Smooth muscle cell (in vitro differentiated cells): ENCODE measurements around the gene RMDN2. TPM values are rescaled to one million over a fixed set of nuclear protein-coding genes. Genes with fewer than 3 reads are reported as not detected.

Source experiments
- DNase-seq: peaks from one replicate; lab custom pipeline; 2025; ENCODE audit not compliant: unreplicated experiment; lab: John Stamatoyannopoulos, UW
- H2AFZ ChIP-seq: fragments of 200-600 bp; sonication (generic); 2 replicates; pipeline ENCODE4 v1.6.0; 2016; ENCODE audit warnings: antibody characterized with exemption, low read depth, mild to moderate bottlenecking
- H3F3A ChIP-seq: fragments of 200-600 bp; sonication (generic); 2 replicates; pipeline ENCODE4 v1.6.0; 2017; ENCODE audit warnings: antibody characterized with exemption, low read depth
- H3K27ac ChIP-seq: fragments of 200-600 bp; sonication (generic); 2 replicates; pipeline ENCODE4 v1.5.1; 2016; ENCODE audit warnings: low read depth, mild to moderate bottlenecking
- H3K27me3 ChIP-seq: fragments of 200-600 bp; sonication (generic); 2 replicates; pipeline ENCODE4 v1.6.1; 2016; ENCODE audit warnings: low read depth, mild to moderate bottlenecking
- H3K36me3 ChIP-seq: fragments of 200-600 bp; sonication (generic); 2 replicates; pipeline ENCODE4 v1.5.1; 2016; ENCODE audit warnings: low read depth
- H3K4me1 ChIP-seq: fragments of 200-600 bp; sonication (generic); 2 replicates; pipeline ENCODE4 v1.5.1; 2016; ENCODE audit warnings: low read depth
- H3K4me2 ChIP-seq: fragments of 200-600 bp; sonication (generic); 2 replicates; pipeline ENCODE4 v1.6.0; 2016; ENCODE audit warnings: mild to moderate bottlenecking
- H3K4me3 ChIP-seq: fragments of 200-600 bp; sonication (generic); 2 replicates; pipeline ENCODE4 v1.5.1; 2016; ENCODE audit warnings: mild to moderate bottlenecking
- H3K79me2 ChIP-seq: fragments of 200-600 bp; sonication (generic); 2 replicates; pipeline ENCODE4 v1.6.0; 2016; ENCODE audit warnings: low read depth, mild to moderate bottlenecking
- H3K9ac ChIP-seq: fragments of 200-600 bp; sonication (generic); 2 replicates; pipeline ENCODE4 v1.6.0; 2016; ENCODE audit warnings: low read depth
- H3K9me3 ChIP-seq: fragments of 200-600 bp; sonication (generic); replicated peaks from 2 replicates; pipeline ENCODE4 v1.5.1; 2016; ENCODE audit warnings: low read depth
- H4K20me1 ChIP-seq: fragments of 200-600 bp; sonication (generic); 2 replicates; pipeline ENCODE4 v1.6.0; 2016; ENCODE audit warnings: low read depth
- WGBS: methylation state at CpG from one replicate; pipeline ENCODE4 v1.1.7; 2016; ENCODE audit warnings: low lambda C conversion rate; 5-methylcytosine and 5-hydroxymethylcytosine counted together
- polyA plus RNA-seq: library from polyadenylated mRNA; unstranded; fragments of >200 nt; fragmentation: Nextera tagmentation; extraction: Ambion mirVana; gene quantifications from 2 replicates; pipeline ENCODE4 v1.2.1, GENCODE V29; 2016
- total RNA-seq: library from RNA; depleted of rRNA; stranded (reverse); fragments of >200 nt; gene quantifications from 2 replicates; pipeline ENCODE4 v1.2.3, GENCODE V29; 2014
- TF ChIP-seq, protein P1 (sequence below): fragments of 200-600 bp; sonication (generic); IDR thresholded peaks from 2 replicates; pipeline ENCODE4 v1.5.1; 2017; ENCODE audit warnings: borderline replicate concordance, mild to moderate bottlenecking, antibody characterized with exemption; ENCODE audit not compliant: insufficient read depth, poor library complexity, severe bottlenecking

Gene RMDN2
- total and polyA plus RNA-seq, 2 experiments from 2014 or later = 5.0 to 5.6 TPM

DNA sequence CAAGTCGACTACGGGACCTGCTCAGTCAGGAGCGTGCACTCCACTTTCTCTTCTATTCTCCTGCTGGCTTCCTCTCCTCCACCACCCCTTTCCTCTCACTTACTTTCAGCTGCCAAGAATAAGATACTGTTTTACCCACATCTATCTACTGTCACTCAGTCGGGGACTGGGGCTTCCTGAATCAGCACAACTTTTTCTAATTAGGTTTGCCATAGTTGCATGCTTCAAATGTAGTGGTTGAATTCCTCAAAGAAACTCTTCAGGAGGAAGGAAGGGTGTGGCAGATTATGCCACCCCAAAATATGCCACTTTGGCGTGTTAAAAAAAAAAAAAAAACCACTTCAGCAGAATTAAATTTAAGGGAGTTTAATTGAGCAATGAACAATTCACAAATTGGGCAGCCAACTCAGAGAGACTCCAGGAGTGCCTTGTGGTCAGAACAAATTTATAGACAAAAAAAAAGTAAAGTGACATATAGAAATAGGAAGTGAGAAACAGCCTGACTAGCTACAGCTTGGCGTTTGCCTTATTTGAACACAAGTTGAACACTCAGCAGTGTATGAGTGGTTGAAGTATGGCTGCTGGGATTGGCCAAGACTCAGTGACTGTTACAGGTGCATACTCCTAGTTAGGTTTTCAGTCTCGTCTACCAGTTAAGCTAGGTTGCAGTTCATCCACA lies 32.5 kb upstream of the RMDN2 start:
- TF ChIP-seq, protein P1, sequence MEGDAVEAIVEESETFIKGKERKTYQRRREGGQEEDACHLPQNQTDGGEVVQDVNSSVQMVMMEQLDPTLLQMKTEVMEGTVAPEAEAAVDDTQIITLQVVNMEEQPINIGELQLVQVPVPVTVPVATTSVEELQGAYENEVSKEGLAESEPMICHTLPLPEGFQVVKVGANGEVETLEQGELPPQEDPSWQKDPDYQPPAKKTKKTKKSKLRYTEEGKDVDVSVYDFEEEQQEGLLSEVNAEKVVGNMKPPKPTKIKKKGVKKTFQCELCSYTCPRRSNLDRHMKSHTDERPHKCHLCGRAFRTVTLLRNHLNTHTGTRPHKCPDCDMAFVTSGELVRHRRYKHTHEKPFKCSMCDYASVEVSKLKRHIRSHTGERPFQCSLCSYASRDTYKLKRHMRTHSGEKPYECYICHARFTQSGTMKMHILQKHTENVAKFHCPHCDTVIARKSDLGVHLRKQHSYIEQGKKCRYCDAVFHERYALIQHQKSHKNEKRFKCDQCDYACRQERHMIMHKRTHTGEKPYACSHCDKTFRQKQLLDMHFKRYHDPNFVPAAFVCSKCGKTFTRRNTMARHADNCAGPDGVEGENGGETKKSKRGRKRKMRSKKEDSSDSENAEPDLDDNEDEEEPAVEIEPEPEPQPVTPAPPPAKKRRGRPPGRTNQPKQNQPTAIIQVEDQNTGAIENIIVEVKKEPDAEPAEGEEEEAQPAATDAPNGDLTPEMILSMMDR = no peak
- Histone ChIP-seq H3K4me2 (no peak overlapping the region), H2AFZ (no peak overlapping the region), H3K79me2 (no peaks in the 10 kb centered on the region), H3K36me3 (no peaks in the 10 kb centered on the region), H3K9me3 (no peaks in the 10 kb centered on the region), H3K4me1 (no peaks in the 10 kb centered on the region), H3K27ac (no peak overlapping the region), H3K4me3 (no peak overlapping the region), H3F3A (peaks cover 5% of the 10 kb centered on the region), H3K9ac (no peak overlapping the region), H4K20me1 (no peaks in the 10 kb centered on the region), H3K27me3 (peaks cover 4% of the 10 kb centered on the region)
- DNase-seq = no peak
- WGBS = 75% methylated on average over 7 of the region's 7 CpGs

DNA sequence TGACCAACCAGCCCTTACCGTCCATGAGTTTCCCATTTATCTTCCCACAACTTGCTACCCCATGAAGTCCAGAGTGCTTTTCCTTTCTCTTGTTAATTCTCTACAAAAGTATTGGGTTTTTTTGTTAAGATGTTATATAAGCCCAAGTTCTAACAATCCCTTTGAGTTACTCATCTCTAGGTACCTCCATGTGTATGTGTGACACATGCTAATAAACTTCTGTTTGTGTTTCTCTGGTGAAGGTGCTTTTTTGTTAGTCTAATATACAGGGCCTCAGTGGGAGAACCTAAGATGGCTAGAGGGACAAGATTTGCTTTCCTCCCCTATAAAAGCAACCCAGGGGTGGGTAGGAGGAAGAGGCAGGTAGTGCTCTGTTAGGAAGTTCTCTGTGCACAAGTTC lies 31.8 kb upstream of the RMDN2 start:
- Histone ChIP-seq H3F3A (peaks cover 5% of the 10 kb centered on the region), H3K27me3 (peaks cover 4% of the 10 kb centered on the region), H3K27ac (no peak overlapping the region), H3K4me3 (no peak overlapping the region), H3K9me3 (no peaks in the 10 kb centered on the region), H2AFZ (no peak overlapping the region), H3K79me2 (no peaks in the 10 kb centered on the region), H3K4me2 (peak overlapping the region; percentile 17), H3K4me1 (no peaks in the 10 kb centered on the region), H3K36me3 (no peaks in the 10 kb centered on the region), H4K20me1 (no peaks in the 10 kb centered on the region), H3K9ac (no peak overlapping the region)
- 81% methylated on average over 1 of the region's 1 CpG for WGBS
- no peak for DNase-seq
- TF ChIP-seq, protein P1 = no peak

GRCh38 chr2:37894047-37894446 lies 31.0 kb upstream of the RMDN2 start:
- H3K9me3 ChIP-seq = no peaks in the 10 kb centered on the region
- H3K9ac ChIP-seq = no peak overlapping the region
- WGBS = 19% methylated on average over 7 of the region's 7 CpGs
- H3F3A ChIP-seq = peaks cover 5% of the 10 kb centered on the region
- no peaks in the 10 kb centered on the region for H3K36me3 ChIP-seq
- no peak for DNase-seq
- H3K27ac ChIP-seq = peak overlapping the region; percentile 27
- TF ChIP-seq, protein P1 = no peak
- no peaks in the 10 kb centered on the region for H4K20me1 ChIP-seq
- H3K4me2 ChIP-seq = peak overlapping the region; percentile 69
- H2AFZ ChIP-seq = no peak overlapping the region
- H3K4me1 ChIP-seq = no peaks in the 10 kb centered on the region
- peaks cover 4% of the 10 kb centered on the region for H3K27me3 ChIP-seq
- no peaks in the 10 kb centered on the region for H3K79me2 ChIP-seq
- H3K4me3 ChIP-seq = no peak overlapping the region

GRCh38 chr2:37894601-37895000 lies 30.5 kb upstream of the RMDN2 start:
- no peaks in the 10 kb centered on the region for H3K4me1 ChIP-seq
- DNase-seq = no peak
- peaks cover 5% of the 10 kb centered on the region for H3F3A ChIP-seq
- H4K20me1 ChIP-seq = no peaks in the 10 kb centered on the region
- H3K27me3 ChIP-seq = peaks cover under 1% of the 10 kb centered on the region
- TF ChIP-seq, protein P1 = no peak
- H3K79me2 ChIP-seq = no peaks in the 10 kb centered on the region
- no peak overlapping the region for H3K4me3 ChIP-seq
- no peak overlapping the region for H3K9ac ChIP-seq
- H3K9me3 ChIP-seq = no peaks in the 10 kb centered on the region
- H2AFZ ChIP-seq = no peak overlapping the region
- H3K4me2 ChIP-seq = peak overlapping the region; percentile 69
- peak overlapping the region; percentile 27 for H3K27ac ChIP-seq
- 39% methylated on average over 4 of the region's 4 CpGs for WGBS
- no peaks in the 10 kb centered on the region for H3K36me3 ChIP-seq
